Measurements from ENCODE around the gene OST4.

Gene OST4

DNA sequence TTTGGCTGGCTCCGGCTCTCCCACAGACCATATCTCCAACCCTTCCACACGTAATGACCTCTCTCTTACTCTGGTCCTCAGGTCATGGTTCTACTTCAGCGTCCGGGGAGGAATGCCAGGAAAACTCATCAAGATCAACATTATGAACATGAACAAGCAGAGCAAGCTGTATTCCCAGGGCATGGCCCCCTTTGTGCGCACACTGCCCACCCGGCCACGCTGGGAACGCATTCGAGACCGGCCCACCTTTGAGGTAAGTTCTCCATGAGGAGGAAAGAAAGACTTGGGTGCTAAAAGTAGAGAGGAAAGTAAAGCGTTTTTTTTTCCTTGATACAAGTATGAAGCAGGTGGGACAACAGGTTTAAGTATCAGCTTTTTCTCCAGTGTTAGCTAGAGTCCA, 18.1 kb downstream of the OST4 start:
- no peak for DNase-seq (ENCODE audit: low spot score)

DNA sequence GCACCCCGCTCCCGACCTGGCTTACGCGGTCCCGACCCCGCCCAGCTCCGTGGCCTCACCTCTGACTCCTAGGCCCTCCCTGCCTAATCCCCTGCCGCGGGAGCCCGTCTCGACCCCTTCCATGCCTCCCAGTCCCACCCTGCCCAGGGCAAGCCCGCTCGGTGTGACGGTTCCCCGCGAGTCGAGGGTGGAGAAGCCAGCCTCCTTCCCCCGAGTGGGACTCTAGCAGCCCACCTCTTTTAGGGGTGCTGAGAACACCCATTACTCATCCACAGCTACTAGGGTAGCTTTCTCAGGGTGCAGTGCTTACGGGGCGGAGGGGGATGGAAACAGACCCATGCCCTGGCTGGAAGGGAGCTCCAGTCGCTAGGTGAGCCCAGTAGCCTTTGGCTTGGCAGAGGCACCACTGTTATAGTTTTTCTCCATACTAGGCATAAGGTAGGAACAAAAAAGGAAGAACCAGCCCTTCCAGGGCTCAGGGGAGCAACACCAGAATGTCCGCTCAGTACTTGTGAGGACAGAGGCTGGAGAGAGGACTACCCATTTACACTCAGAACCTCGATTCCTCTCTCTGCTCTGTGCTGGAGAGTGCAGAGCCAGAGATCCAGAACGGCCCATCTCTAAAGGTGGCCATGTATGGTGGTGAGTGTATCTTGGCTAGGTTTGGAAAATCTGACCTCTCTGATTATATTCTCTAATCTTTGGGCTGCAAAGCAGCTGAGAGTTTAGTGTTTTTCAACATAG, 19.4 kb downstream of the OST4 start:
- DNase-seq (ENCODE audit: low spot score): no peak

DNA sequence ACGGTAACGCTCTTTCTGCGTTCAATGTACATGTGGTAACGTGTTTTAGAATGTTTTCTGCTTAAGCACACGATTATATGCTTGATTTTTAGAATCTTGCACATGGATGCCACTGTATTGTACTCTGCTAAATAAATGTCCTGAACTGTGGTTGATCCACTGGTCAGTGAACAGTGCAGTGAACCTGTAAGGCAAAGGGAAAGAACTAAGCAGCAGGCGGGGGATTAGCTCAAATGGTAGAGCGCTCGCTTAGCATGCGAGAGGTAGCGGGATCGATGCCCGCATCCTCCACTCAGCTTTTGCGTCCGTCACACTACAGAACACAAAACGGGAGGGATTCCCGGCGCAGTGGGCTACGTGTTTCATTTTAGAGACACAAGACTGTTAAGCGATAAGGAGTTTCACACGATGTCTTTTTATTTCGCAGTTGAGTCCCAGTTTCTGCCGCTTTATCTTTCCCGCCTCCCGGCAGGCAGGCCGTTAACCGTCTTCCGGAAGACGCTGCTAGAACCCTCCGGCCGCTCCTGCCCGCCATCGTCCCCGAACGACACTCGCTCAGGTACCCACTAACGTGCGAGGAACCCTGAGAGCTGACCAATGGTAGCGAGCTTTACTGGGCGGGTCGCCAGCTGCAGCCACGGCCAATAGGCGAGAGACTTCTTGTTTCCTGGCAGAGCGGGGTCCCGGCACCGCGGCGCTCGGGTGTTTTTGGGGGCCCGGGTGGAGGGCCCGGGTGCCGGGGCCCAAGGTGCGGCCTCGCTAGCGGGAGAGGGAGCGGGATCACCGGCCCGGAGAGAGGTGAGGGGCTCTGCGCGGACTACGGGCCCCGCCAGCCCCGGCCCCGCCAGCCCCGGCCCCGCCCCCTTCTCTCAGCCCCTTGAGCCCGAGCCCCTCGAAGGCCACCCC, 20.2 kb downstream of the OST4 start, which contains the start of gene AGBL5:
AGBL5 (plus strand) TSS at position 673 of the 906 bp plus-strand sequence. CDS start 1,291 bp downstream, outside the sequence.
- peak; percentile 92 for DNase-seq (ENCODE audit: low spot score)

DNA sequence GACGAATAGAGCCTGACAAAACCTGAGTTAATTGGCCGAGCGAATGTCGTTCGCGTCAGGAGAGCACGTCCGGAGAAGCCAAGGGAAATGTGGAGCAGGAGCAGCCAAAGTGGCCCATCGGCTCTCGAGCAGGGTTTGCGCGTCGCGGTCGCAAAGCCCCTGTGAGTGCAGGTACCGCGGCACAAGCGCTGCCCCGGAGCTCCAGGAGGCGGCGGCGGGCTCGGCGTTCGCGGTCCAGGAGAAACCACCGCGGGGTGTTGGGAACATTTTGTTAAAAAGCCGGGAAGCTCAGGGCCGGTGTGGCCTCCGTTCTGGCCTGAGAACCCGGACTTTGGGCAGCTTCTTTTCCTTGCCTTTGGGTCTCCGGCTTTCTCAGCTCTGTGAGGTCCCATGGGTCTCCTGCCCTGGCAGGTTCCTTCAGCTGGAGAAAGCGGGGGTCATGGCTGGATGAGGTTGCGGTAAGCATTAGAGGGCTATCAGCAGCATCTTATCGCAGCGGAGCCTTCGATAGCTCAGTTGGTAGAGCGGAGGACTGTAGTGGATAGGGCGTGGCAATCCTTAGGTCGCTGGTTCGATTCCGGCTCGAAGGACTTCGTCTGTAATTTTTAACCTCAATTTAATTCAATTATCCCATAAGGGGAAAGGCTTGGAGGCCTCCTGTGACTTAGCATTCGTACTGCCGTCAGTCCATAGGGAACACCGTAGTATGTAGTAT, 21.0 kb downstream of the OST4 start:
- peak; percentile 97 for DNase-seq (ENCODE audit: low spot score)

DNA sequence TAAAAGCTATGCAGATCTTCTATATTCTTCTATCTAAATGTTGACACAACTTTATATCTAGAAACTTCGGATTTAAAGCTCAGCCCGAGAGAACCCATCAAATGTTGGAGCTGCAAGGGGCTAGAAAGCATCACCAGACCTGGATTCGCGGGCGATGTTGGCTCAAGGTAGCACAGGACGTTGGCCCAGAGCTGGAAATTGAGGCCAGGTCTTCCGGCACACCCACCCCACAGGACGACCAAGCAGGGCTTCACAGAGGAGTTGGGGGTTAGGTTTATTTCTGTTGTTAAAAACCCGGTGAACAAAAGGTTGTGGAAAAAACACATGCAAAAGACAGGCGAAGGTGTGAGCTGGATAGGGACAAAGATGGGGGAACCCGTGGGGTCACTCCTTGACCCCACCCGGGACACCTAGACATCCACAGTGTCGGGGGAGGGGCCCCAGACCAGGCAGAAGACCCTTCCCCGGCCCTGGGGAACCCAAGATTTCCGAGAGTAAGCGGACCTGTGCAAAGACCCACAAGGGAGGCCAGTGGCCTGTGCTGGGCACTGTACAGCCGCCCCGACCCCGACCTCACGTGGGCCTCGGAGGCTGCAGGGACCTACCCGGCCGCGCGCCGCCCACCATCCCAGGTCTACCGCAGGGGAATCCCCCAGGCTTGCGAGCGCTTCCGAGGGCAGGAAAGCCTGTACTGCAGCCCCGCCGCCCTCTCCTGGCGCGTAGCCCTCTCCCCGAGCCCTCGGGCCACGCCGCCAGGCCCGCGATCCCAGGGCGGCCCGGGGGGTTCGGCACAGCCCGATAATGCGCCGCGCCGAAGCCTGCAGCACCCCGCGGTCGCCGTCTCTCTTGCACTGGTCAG, 21.8 kb downstream of the OST4 start:
- no peak for DNase-seq (ENCODE audit: low spot score)

DNA sequence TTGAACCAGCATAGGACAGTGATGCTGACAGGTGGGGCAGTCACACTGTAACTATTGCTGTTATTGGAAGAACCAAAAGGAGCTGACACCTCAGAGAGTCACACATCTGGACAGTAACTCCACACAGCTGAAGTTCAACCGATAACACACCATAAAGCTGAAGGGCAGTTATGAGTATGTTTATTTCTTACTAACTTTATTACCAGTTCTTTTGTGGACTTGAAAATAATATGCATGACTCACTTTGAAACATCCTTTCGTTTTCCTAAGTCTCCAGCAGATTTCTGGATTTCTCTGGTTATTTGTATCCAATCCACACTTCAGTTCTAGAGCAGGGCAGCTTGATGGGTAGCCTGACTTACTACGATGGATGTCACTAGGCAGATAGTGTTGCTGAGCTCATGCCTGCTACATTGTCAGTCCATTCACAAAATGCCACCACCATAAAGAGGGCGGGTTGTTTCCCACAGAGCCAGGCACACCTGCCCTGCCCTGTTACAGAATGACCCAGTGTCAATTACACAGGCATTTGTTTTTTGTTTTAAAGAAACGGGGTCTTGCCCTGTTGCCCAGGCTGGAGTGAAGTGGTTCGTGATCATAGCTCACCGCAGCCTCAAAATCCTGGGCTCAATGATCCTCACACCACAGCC, 28.3 kb downstream of the OST4 start:
- no peak for DNase-seq (ENCODE audit: low spot score)

GRCh38 chr2:27042159-27042661, 29.2 kb downstream of the OST4 start:
- no peak for DNase-seq (ENCODE audit: low spot score)

DNA sequence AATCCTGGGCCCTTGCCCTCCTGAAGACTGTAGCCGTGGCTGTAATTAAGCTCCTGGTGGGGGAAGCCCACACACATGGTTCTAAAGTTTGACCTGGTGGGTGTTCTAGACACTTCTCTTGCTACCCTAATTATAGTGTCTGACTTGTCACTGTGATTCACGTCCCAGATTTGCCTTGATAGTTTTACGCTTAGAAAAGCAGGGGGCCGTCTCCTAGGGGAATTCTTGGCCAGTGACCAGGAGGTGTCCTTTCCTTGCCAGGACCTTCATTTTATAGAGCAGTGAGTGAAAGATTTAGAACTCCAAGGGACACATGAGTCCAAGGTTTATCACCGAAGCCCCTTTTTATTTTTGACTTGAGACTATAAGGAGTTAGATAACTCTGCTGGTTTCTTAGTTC, 29.7 kb downstream of the OST4 start:
- no peak for DNase-seq (ENCODE audit: low spot score)

DNA sequence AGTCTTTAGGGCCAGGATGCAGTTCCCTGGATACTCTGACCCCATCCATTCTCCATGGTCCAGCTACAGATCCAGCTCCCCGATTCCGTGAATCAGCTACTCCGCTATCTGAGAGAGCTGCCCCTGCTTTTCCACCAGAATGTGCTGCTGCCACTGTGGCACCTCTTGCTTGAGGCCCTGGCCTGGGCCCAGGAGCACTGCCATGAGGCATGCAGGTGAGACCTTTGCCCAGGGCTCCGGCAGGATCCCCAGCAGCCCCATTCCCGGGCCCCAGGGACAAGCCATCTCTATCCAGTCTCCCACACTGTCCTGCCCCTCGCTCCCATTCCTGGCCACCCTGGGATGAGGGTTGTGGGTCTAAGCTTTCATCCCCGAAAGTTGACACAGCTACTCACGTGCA, 31.2 kb downstream of the OST4 start:
- no peak for DNase-seq (ENCODE audit: low spot score)

- DNase-seq (ENCODE audit: low spot score): no peak
Observed at GRCh38 chr2:27039871-27040270, 31.6 kb downstream of the OST4 start.

- DNase-seq (ENCODE audit: low spot score): no peak
Observed at GRCh38 chr2:27039426-27039825, 32.0 kb downstream of the OST4 start.

- no peak for DNase-seq (ENCODE audit: low spot score)
Observed at GRCh38 chr2:27038631-27039339, 32.7 kb downstream of the OST4 start.

GRCh38 chr2:27038012-27038411, 33.4 kb downstream of the OST4 start:
- no peak for DNase-seq (ENCODE audit: low spot score)

DNA sequence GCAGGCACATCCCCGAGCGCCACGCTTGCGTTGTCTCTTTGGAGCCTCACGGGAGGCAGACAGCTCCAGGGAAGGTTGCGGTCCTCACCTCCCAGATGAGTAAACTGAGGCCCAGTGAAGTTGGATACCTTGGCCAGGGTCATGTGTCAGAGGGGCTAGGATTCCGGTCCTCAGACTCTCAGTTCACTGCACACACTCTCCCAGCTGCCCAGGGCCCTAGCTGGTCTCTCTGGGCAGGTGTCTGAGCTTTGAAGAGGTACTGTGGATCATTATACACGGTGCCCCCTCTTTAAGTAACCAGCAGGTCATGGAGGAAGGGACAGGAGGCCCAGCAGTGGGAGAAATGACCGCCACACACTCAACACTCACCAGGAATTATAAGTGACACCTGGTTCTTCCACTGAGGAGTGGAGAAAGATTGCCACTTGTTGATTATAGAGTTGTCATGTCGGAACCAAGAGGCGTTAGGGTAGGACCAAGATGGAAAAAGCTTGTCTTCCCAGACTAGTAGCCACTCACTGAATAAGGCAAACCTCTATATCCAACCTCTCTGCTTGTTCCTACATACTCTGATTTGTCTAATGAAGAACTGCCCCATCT, 38.1 kb downstream of the OST4 start:
- DNase-seq (ENCODE audit: low spot score): no peak

DNA sequence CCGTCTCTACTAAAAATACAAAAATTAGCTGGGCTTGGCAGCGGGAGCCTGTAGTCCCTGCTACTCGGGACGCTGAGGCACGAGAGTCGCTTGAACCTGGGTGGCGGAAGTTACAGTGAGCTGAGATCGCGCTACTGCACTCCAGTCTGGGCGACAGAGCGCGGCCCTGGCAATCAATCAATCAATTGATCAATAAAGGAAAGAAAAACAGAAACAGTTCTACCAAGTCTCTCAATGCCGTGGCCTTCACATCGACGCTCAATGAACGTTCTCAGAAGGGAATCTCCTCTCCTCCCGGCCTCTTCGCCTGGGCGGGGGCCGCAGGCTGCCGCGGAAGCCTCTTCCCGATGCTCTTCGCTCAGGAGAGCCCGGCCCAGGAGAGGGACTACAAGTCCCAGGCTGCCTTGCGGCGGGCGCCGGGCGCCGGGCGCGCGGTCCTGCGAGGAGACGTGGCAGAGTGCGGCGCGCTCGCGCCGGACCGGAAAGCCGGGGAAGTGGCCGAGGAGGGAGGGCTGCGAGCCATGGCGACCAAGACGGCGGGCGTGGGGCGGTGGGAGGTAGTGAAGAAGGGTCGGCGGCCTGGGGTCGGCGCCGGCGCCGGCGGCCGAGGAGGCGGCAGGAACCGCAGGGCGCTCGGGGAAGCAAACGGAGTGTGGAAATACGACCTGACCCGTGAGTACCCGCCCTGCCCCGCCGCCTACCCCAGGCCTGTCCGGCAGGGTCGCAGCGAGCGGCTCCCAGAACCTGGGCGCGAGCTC, 38.8 kb downstream of the OST4 start, which contains the start of gene TMEM214:
TMEM214 (plus strand) TSS at position 471 of the 758 bp plus-strand sequence; CDS start at position 522, 51 bp downstream.
- peak; percentile 86 for DNase-seq (ENCODE audit: low spot score)

- no peak for DNase-seq (ENCODE audit: low spot score)
Observed at GRCh38 chr2:27029051-27029450, 42.4 kb downstream of the OST4 start.

GRCh38 chr2:27027211-27027651, 44.2 kb downstream of the OST4 start:
- DNase-seq (ENCODE audit: low spot score): no peak
